HG03060 (cell line): ENCODE data around the gene MPP3.

ENCODE experiments used
- ATAC-seq: cut with Tn5 transposase; IDR thresholded peaks from one replicate; pipeline ENCODE4 v1.9.1; 2021; ENCODE audit warnings: low read depth, moderate number of reproducible peaks; ENCODE audit not compliant: unreplicated experiment

MPP3 gene

GRCh38 chr17:43779145-43780125 lies 53.5 kb downstream of the MPP3 start:
- no peak for ATAC-seq

DNA sequence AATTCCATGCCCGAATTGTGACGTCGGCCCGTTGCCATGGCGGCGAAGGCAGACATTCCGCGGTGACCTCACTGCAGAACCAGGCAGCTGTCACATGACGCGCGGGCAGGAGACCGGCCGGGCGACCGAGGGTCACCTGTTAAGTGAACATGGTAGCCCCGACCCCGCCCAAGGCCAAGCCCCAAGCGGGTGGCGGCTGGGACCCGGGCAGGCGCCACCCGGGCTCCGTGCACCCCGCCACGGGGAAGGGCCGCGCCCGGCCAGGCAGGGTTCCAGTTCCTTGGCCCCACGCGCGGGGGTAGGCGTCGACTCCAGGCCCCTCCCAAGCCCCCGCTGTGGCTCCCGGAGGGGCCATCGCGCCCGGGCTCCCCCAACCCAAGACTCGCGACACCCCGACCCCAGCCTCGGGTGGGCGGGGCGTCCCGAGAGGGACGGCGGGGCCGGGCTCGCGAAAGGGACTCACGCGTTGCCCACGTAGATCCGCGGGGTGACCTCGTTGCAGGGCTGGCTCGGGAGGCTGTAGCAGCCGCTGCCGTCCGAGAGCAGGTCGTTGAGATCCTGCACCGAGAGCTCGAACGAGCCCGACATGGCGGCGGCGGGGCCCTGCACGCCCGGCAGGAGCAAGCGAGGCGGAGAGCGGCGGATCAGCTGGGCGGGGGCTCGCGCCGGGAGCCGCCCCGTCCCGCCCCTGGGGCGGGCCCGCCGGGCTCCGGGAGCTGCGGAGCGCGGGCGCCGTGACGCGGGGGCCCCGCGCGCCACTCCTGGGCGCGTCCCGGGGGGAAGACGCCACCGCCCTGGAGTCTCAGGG lies 54.4 kb downstream of the MPP3 start, which contains the start of gene DUSP3:
Gene DUSP3 (minus strand): TSS at position 641 of the 808 bp plus-strand sequence. CDS start 53 bp downstream, at position 588.
- no peak for ATAC-seq

DNA sequence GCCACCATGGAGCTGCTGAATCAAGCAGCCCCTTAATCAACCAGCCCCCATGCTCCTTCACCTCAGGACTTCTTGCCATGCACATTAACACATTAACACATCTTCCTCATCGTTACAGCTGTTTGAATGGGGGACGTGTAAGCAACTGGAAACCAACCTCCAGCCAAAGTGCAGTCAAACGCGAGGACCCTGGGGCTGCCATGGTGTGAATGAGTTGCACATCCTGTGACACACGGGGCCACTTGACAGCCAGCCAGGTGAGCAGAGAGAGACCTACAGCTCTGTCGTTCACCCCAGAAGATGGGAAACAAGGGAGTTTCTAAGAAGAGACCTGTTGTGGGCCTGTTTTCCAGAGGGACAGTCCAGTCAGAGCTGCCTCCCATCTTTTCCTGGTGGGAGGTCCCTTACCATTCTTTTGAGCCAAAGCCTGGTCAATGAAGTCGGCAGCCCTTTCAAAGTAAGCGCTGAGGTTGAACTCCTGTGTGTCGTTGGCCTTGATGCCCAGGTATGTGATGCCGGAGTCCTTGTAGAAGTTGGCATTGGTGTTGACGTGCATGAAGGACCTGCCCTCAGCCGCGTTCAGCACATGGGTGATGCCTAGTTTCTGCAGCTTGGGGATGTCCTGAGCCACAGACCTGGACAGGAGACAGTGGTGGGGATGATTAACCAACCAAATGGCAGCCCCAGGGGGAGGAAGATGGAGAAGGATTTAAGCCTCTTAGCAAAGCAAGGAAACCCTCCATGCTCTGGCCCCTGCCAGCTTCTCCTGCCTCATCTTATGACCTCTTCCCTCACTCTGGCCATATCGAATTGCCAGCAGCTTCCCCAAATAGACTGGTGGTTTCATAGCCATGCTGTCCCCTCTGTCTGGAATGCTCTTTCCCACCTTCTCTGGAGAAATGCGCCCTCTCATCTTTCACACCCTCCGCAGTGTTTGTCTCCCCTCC lies 58.4 kb downstream of the MPP3 start:
- ATAC-seq: no peak

- no peak for ATAC-seq
These were observed 59.9 kb downstream of the MPP3 start for GRCh38 chr17:43772877-43773648.

- no peak for ATAC-seq
These were observed 61.5 kb downstream of the MPP3 start for GRCh38 chr17:43771463-43771862.

GRCh38 chr17:43770957-43771356 lies 62.0 kb downstream of the MPP3 start:
- ATAC-seq: no peak

GRCh38 chr17:43769859-43770258 lies 63.1 kb downstream of the MPP3 start:
- ATAC-seq: no peak

DNA sequence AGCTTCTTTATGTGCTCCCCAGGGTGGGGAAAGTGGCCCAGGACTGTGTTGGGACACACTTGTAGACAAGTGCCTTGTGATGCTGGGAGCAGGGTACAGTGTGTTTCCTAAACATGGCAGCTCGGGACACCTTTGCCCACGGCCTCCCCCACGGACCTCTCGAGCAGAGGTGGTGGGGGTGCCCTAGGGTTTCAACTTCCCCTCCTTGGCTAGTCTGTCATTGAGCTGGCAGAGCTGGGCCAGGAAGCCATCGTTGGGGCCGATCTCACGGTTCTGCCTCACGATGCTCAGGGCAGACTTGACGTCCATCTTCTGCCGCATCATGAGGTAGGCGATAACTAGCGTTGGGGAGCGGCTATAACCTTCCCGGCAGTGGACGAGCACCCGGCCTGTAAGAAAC lies 63.5 kb downstream of the MPP3 start:
- ATAC-seq: no peak

DNA sequence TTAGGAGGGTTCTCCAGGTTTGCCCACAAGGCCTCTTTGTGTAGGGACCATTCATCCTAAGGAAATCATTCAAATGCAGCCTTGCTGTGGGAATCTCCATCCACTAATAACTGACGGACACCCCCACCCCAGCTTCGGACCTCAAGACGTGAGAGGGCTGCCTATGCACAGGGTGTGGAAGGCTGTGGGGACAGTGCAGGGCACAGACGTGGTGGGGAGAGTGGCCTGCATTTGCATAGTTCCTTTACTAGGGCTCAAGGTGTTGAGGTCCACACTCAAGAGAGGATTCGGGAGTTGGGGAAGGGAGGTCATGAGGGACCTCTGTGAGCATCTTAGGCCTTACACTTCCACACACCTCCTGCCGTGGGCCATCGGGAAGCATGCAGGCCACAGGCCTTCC lies 64.0 kb downstream of the MPP3 start:
- ATAC-seq: no peak

- ATAC-seq: no peak
These were observed 64.6 kb downstream of the MPP3 start for GRCh38 chr17:43768382-43768781.

DNA sequence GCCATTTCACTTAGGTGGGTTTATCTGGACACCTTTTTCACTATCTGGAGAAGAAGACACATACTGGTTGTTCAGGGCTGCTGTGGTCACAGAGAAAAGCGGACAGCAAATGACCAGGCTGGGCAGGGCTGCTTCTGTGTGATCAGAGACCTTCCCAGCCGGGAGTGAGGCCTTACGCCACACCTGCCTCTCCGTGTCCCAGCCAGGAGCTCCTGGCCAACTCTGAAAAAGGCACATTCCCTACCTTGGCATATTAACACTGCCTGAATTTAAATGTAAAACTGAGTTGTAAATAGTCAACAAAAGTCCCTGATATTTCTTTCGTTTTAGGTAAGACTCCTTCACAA lies 65.3 kb downstream of the MPP3 start:
- ATAC-seq: no peak

DNA sequence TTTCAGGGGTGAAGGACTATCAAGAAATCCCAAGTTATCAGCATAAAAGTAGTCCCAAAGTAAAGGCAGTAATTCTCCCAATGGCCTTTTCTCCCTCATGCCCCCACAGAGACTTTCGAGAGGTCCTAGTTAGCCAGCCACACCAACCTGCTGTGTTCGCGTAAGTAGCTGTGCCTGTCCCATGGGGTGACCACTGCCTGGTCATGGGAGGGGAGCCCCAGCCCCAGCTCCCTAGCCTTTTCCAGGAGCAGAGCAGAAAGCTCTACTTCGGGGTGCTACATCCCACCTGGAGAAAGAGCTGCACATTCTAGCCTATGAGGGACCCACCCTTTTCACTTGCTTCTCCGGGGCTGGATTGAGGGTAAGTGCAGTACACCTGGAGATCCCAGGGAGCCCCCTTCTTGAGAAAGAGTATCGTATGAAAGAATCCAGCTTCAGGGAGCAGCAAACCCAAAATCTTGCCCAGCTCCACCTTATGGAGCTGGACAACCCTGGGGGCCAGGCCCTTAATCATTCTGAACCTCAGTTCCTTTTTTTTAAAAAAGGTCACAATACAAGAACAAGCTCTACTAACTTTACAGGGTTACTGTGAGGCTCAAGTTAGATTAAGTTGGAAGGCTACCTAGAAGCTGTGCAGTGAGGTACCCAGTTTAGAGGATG lies 65.8 kb downstream of the MPP3 start:
- ATAC-seq: no peak

DNA sequence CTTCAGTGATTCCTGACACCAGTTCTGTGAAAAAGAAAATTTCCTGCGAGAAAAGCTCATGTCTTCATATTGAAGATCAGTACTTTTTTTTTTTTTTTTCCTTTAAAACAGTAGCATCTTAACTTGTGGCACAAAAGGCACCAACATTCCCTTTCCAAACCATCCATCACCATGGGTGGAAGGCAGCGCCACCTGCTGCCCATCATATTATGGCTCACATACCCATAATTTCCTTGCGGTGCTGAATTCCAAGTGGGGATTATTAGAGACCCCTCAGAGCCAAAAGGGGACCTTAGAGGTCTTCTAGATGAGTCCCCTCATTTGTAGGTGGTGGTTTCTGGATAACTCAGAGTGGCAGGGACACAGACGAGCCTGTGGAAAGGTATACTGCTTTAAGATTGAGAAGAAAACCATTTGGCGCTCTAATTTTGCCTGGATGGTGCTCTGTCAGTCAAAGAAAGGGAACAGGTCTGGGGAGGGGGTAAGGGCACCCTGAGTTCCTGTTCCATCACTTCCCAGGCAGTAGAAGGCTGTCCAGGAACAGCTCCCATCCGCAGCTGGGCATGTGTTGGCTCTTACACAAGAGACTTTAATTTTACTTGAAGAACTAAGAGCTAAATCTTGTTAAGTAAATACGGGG lies 66.4 kb downstream of the MPP3 start:
- ATAC-seq: no peak

- ATAC-seq: no peak
These were observed 72.6 kb downstream of the MPP3 start for GRCh38 chr17:43760254-43760852.

DNA sequence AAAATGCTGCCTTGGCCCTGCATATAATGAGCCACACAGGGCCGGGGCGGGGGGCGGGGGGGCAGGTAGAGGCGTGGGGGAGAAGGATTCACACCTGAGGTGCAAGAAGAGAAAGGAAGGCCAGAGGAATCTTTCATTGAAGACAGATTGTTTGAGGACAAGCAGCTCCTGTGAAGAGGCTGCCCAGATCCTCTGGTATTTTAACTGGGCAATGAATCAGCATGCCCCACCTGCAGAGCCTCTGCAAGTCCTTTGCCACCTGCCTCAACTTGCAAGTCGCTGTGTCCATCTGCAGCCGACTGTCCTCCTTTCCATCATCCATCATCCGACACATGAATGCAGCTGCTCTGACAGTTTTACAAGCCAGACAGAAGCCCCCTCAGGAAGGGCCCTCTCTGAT lies 73.1 kb downstream of the MPP3 start:
- ATAC-seq: no peak

GRCh38 chr17:43758497-43759174 lies 74.3 kb downstream of the MPP3 start, which contains the start of gene SOST:
Gene SOST (minus strand): TSS chr17:43758791. CDS start chr17:43758741, 50 bp downstream.
- no peak for ATAC-seq

DNA sequence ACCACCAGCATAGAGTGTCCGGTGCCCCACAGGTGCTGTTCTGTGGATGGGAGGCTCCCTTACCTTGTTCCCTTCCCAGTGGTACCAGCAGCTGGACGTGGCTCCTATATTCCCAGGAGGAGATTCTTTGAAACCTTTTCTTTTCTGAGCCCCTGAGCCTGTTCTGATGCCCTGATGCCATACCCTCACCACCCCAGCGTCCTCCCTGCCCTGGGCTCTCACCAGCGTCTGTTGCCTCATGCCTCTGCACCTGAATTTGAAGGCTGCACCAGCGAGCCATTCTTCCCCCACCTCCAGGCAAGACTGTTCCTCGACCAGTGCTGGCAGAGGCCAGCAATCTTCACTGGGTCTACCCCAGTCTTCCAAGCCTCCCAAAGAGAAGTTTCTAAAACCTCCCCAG lies 74.9 kb downstream of the MPP3 start:
- no peak for ATAC-seq
